Keratinocyte (primary cell): ENCODE measurements around the gene WDR45B. TPM values are rescaled to one million over a fixed set of nuclear protein-coding genes. Genes with fewer than 3 reads are reported as not detected.

Source experiments
- DNase-seq: peaks from one replicate; pipeline ENCODE4 v3.0.0-alpha.2; 2011; ENCODE audit warnings: low read depth, missing footprints, low spot score
- FAIRE-seq: peaks from 2 replicates; lab custom pipeline; 2011; peaks lifted over from hg19 to GRCh38; lab: Jason Lieb, UNC
- H2AFZ ChIP-seq: 2 replicates; pipeline ENCODE4 v1.6.0; 2012; ENCODE audit warnings: low read length, control low read depth, inconsistent platforms; ENCODE audit not compliant: control insufficient read depth
- H3K27ac ChIP-seq: 2 replicates; pipeline ENCODE4 v1.5.1; 2011; ENCODE audit warnings: low read length; ENCODE audit not compliant: control insufficient read depth, insufficient read depth
- H3K27me3 ChIP-seq: 3 replicates; pipeline ENCODE4 v1.6.0; 2011; ENCODE audit warnings: low read length; ENCODE audit not compliant: control insufficient read depth, insufficient read depth; ENCODE audit errors: extremely low read depth
- H3K36me3 ChIP-seq, 2 experiments: 2 replicates in 1 of 2; 3 replicates in 1 of 2; pipeline ENCODE4 v1.5.1; 2011; ENCODE audit warnings: low read length in 2 of 2, mild to moderate bottlenecking in 1 of 2; ENCODE audit not compliant: control insufficient read depth in 2 of 2, insufficient read depth in 2 of 2; ENCODE audit errors: extremely low read depth in 1 of 2
- H3K4me1 ChIP-seq: 3 replicates; pipeline ENCODE4 v1.5.1; 2011; ENCODE audit warnings: low read length; ENCODE audit not compliant: control insufficient read depth, insufficient read depth; ENCODE audit errors: extremely low read depth
- H3K4me2 ChIP-seq: 3 replicates; pipeline ENCODE4 v1.6.0; 2011; ENCODE audit warnings: low read depth, low read length; ENCODE audit not compliant: control insufficient read depth, insufficient read depth; ENCODE audit errors: extremely low read depth
- H3K4me3 ChIP-seq, 3 experiments: fragments of 200-600 bp in 1 of 3; sonication (generic) in 1 of 3; 2 replicates in 2 of 3; 3 replicates in 1 of 3; pipeline ENCODE4 v1.5.1; 2011 to 2016; ENCODE audit warnings: low read length in 3 of 3, mild to moderate bottlenecking in 3 of 3, control low read depth in 2 of 3, inconsistent platforms in 1 of 3, low read depth in 1 of 3, mixed read lengths in 1 of 3, mixed run types in 1 of 3, moderate library complexity in 1 of 3; ENCODE audit not compliant: control insufficient read depth in 2 of 3, insufficient read depth in 2 of 3; ENCODE audit errors: extremely low read depth in 1 of 3
- H3K79me2 ChIP-seq: 2 replicates; pipeline ENCODE4 v1.6.0; 2012; ENCODE audit warnings: low read length; ENCODE audit not compliant: control insufficient read depth, insufficient read depth
- H3K9ac ChIP-seq: 3 replicates; pipeline ENCODE4 v1.6.0; 2011; ENCODE audit warnings: low read length; ENCODE audit not compliant: control insufficient read depth, insufficient read depth; ENCODE audit errors: extremely low read depth
- H3K9me1 ChIP-seq: 3 replicates; pipeline ENCODE4 v1.6.0; 2011; ENCODE audit warnings: low read length; ENCODE audit not compliant: control insufficient read depth, insufficient read depth; ENCODE audit errors: extremely low read depth
- H3K9me3 ChIP-seq: 2 replicates; pipeline ENCODE4 v1.5.1; 2012; ENCODE audit warnings: low read depth, low read length; ENCODE audit not compliant: control insufficient read depth
- H4K20me1 ChIP-seq: 3 replicates; pipeline ENCODE4 v1.6.0; 2011; ENCODE audit warnings: low read length; ENCODE audit not compliant: control insufficient read depth, insufficient read depth; ENCODE audit errors: extremely low read depth
- EZH2 ChIP-seq: IDR thresholded peaks from one replicate; pipeline ENCODE4 v1.6.1; 2012; ENCODE audit warnings: inconsistent platforms, mild to moderate bottlenecking, low read length, moderate library complexity
- dilution Hi-C: fragments of 300-500 bp; cut with MboI; formaldehyde crosslinking; loops from one replicate; pipeline ENCODE4 v1.7.0; 2020; ENCODE audit warnings: low sequenced_read_pairs; ENCODE audit not compliant: extremely low pct_ligation_motif_present
- polyA plus RNA-seq, 5 experiments: library from polyadenylated mRNA; depleted of rRNA in 3 of 5; stranded (reverse) in 3 of 5; stranded (forward) in 1 of 5; unstranded in 1 of 5; fragments of >200 nt; gene quantifications; 1 replicate in 1 of 5; 2 replicates in 3 of 5; 3 replicates in 1 of 5; pipeline versions ENCODE4 v1.2.1 to v1.2.3, GENCODE V29; 2011 to 2012; ENCODE audit warnings: missing spikeins in 2 of 5, low read depth in 1 of 5, low replicate concordance in 1 of 5
- TF ChIP-seq, protein P1 (sequence below), 3 experiments: IDR thresholded peaks in 1 of 3; conservative IDR thresholded peaks in 1 of 3; optimal IDR thresholded peaks in 1 of 3; 2 replicates in 2 of 3; 3 replicates in 1 of 3; pipeline versions ENCODE3 to v1.5.1; 2011; ENCODE audit warnings: low read length in 3 of 3, mild to moderate bottlenecking in 3 of 3, moderate library complexity in 2 of 3, control low read depth in 1 of 3, inconsistent platforms in 1 of 3; ENCODE audit not compliant: insufficient read depth in 2 of 3; ENCODE audit errors: extremely low read depth in 1 of 3

The WDR45B gene
- polyA plus RNA-seq, 1 donor (not counting 4 experiments of a cell fraction or from before 2014, with no cell fraction given) = 77.2 TPM

DNA sequence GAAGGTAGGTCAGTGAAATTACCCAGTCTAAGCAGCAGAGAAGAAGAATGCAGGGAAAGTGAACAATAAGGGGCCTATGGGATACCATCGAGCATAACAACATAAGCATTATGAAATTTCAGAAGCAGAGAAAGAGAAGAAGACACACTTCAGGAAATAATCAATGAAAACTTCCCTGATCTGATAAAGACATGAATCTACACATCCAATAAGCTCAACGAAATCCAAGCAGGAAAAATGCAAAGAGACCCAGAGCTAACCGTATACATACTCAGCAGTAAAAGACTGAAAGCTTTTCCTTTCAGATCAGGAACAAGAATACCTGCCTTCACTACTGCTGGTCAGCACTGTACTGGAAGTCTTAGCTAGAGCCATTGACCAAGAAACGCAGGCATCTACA lies 38.6 kb downstream of the WDR45B start:
- TF ChIP-seq, protein P1, sequence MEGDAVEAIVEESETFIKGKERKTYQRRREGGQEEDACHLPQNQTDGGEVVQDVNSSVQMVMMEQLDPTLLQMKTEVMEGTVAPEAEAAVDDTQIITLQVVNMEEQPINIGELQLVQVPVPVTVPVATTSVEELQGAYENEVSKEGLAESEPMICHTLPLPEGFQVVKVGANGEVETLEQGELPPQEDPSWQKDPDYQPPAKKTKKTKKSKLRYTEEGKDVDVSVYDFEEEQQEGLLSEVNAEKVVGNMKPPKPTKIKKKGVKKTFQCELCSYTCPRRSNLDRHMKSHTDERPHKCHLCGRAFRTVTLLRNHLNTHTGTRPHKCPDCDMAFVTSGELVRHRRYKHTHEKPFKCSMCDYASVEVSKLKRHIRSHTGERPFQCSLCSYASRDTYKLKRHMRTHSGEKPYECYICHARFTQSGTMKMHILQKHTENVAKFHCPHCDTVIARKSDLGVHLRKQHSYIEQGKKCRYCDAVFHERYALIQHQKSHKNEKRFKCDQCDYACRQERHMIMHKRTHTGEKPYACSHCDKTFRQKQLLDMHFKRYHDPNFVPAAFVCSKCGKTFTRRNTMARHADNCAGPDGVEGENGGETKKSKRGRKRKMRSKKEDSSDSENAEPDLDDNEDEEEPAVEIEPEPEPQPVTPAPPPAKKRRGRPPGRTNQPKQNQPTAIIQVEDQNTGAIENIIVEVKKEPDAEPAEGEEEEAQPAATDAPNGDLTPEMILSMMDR (optimal IDR thresholded peaks at IDR 0.05 in 1 of 3, IDR thresholded peaks at IDR 0.05 in 1 of 3, conservative IDR thresholded peaks at IDR 0.05 in 1 of 3; ENCODE audit: extremely low read depth in 1 of 3, insufficient read depth in 2 of 3, low read length in 3 of 3) = no peak
- no peak for TF ChIP-seq EZH2
- H3K27ac ChIP-seq = no peak overlapping the region
- dilution Hi-C loops = no loop called here
- peaks cover 8% of the 10 kb centered on the region for H4K20me1 ChIP-seq
- peaks cover under 1 to 2% of the 10 kb centered on the region in 2 experiments for H3K36me3 ChIP-seq
- no peak overlapping the region for H3K4me3 ChIP-seq
- no peaks in the 10 kb centered on the region for H3K9me3 ChIP-seq
- H3K4me2 ChIP-seq = no peak overlapping the region
- no peak overlapping the region for H2AFZ ChIP-seq
- H3K9ac ChIP-seq = no peak overlapping the region
- no peaks in the 10 kb centered on the region for H3K9me1 ChIP-seq
- H3K4me1 ChIP-seq = peaks cover 24% of the 10 kb centered on the region
- DNase-seq (no peak), FAIRE-seq (no peak)
- H3K27me3 ChIP-seq = no peaks in the 10 kb centered on the region
- no peaks in the 10 kb centered on the region for H3K79me2 ChIP-seq

- dilution Hi-C loops = no loop called here
- Histone ChIP-seq H2AFZ (no peak overlapping the region), H3K79me2 (no peaks in the 10 kb centered on the region), H3K9me1 (no peaks in the 10 kb centered on the region), H3K4me3 (no peak overlapping the region), H4K20me1 (peaks cover 8% of the 10 kb centered on the region), H3K27me3 (no peaks in the 10 kb centered on the region), H3K27ac (no peak overlapping the region), H3K9ac (no peak overlapping the region), H3K9me3 (no peaks in the 10 kb centered on the region), H3K4me1 (peaks cover 23% of the 10 kb centered on the region), H3K36me3 (peaks cover 6% of the 10 kb centered on the region in 2 experiments), H3K4me2 (no peak overlapping the region)
- no peak for FAIRE-seq
- DNase-seq = no peak
- no peak for TF ChIP-seq EZH2
- TF ChIP-seq, protein P1 (optimal IDR thresholded peaks at IDR 0.05 in 1 of 3, IDR thresholded peaks at IDR 0.05 in 1 of 3, conservative IDR thresholded peaks at IDR 0.05 in 1 of 3; ENCODE audit: extremely low read depth in 1 of 3, insufficient read depth in 2 of 3, low read length in 3 of 3) = no peak
These were observed 39.4 kb downstream of the WDR45B start for GRCh38 chr17:82608816-82609215.
